IMR-90 (cell line): ENCODE measurements around the gene ATG3. TPM values are rescaled to one million over a fixed set of nuclear protein-coding genes. Genes with fewer than 3 reads are reported as not detected.

ENCODE experiments used
- ATAC-seq: fragments of 200-7000 bp; cut with Tn5 transposase; 2 replicates; pipeline ENCODE4 v1.9.1; 2020; ENCODE audit warnings: low read depth, mild to moderate bottlenecking, moderate library complexity
- BruUV-seq: library from RNA; stranded (reverse); fragments of 400-500 nt; replicated peaks from 2 replicates; lab custom pipeline; 2021; lab: Mats Ljungman, UMichigan
- CTCF ChIA-PET: fragments of 300-600 bp; formaldehyde crosslinking; extraction: SDS; loops from one replicate; lab custom pipeline; 2021; ENCODE audit warnings: antibody characterized with exemption; lab: Yijun Ruan, JAX
- POLR2A ChIA-PET: fragments of 300-600 bp; sonication (Branson Sonifier 250); formaldehyde crosslinking; loops from one replicate; lab custom pipeline; 2022; ENCODE audit warnings: antibody characterized with exemption; ENCODE audit not compliant: unreplicated experiment; lab: Charles Lee
- DNase-seq: peaks from one replicate; pipeline ENCODE4 v3.0.0; 2013
- H2AFZ ChIP-seq: replicated peaks from 2 replicates; pipeline ENCODE3; 2013; ENCODE audit warnings: low read length, mild to moderate bottlenecking; ENCODE audit not compliant: poor library complexity
- H2AK5ac ChIP-seq: 2 replicates; pipeline ENCODE4 v1.6.1; 2013; ENCODE audit warnings: low read depth, low read length, inconsistent platforms
- H2AK9ac ChIP-seq: replicated peaks from 2 replicates; pipeline ENCODE3; 2013; ENCODE audit warnings: mild to moderate bottlenecking, low read depth, low read length, moderate library complexity; ENCODE audit not compliant: poor library complexity
- H2BK120ac ChIP-seq: 2 replicates; pipeline ENCODE4 v1.6.1; 2013; ENCODE audit warnings: low read depth, low read length, inconsistent platforms
- H2BK15ac ChIP-seq: 3 replicates; pipeline ENCODE4 v1.6.1; 2013; ENCODE audit warnings: low read depth, low read length, inconsistent platforms
- H2BK20ac ChIP-seq: 2 replicates; pipeline ENCODE4 v1.6.1; 2013; ENCODE audit warnings: low read depth, mild to moderate bottlenecking, inconsistent platforms, low read length, moderate library complexity
- H2BK5ac ChIP-seq: 2 replicates; pipeline ENCODE4 v1.6.1; 2013; ENCODE audit warnings: mild to moderate bottlenecking, low read depth, low read length, inconsistent platforms; ENCODE audit not compliant: poor library complexity, severe bottlenecking
- H3K14ac ChIP-seq: replicated peaks from 2 replicates; pipeline ENCODE4 v1.6.1; 2013; ENCODE audit warnings: low read depth, low read length, inconsistent platforms
- H3K18ac ChIP-seq: 2 replicates; pipeline ENCODE4 v1.6.1; 2013; ENCODE audit warnings: low read depth, low read length, control low read depth
- H3K23ac ChIP-seq: 2 replicates; pipeline ENCODE4 v1.6.1; 2013; ENCODE audit warnings: low read depth, low read length, inconsistent platforms
- H3K27ac ChIP-seq: 2 replicates; pipeline ENCODE4 v1.5.1; 2013; ENCODE audit warnings: mild to moderate bottlenecking, control low read depth, low read length; ENCODE audit not compliant: insufficient read depth
- H3K27me3 ChIP-seq: 2 replicates; pipeline ENCODE4 v1.6.1; 2013; ENCODE audit warnings: low read length; ENCODE audit not compliant: control insufficient read depth, insufficient read depth
- H3K36me3 ChIP-seq: 2 replicates; pipeline ENCODE4 v1.6.1; 2013; ENCODE audit warnings: low read length, mixed read lengths; ENCODE audit not compliant: control insufficient read depth, insufficient read depth
- H3K4ac ChIP-seq: 2 replicates; pipeline ENCODE4 v1.6.1; 2013; ENCODE audit warnings: low read depth, low read length, inconsistent platforms
- H3K4me1 ChIP-seq: 2 replicates; pipeline ENCODE4 v1.6.1; 2013; ENCODE audit warnings: low read length, mixed read lengths; ENCODE audit not compliant: control insufficient read depth, insufficient read depth
- H3K4me2 ChIP-seq: 2 replicates; pipeline ENCODE4 v1.6.1; 2013; ENCODE audit warnings: low read depth, mild to moderate bottlenecking, control low read depth, low read length, moderate library complexity
- H3K4me3 ChIP-seq: 2 replicates; pipeline ENCODE4 v1.5.1; 2013; ENCODE audit warnings: low read depth, mild to moderate bottlenecking, control low read depth, low read length, moderate library complexity; ENCODE audit not compliant: insufficient read depth
- H3K56ac ChIP-seq: 2 replicates; pipeline ENCODE4 v1.6.1; 2013; ENCODE audit warnings: low read length, inconsistent platforms; ENCODE audit not compliant: insufficient read depth; ENCODE audit errors: extremely low read depth
- H3K79me1 ChIP-seq, 2 experiments: 2 replicates each; pipeline ENCODE4 v1.6.1; 2013; ENCODE audit warnings: low read length in 2 of 2, inconsistent platforms in 1 of 2, low read depth in 1 of 2
- H3K9ac ChIP-seq: 2 replicates; pipeline ENCODE4 v1.6.1; 2013; ENCODE audit warnings: low read depth, low read length, control low read depth
- H3K9me1 ChIP-seq: 2 replicates; pipeline ENCODE4 v1.6.1; 2013; ENCODE audit warnings: low read length, inconsistent platforms; ENCODE audit not compliant: insufficient read depth
- H3K9me3 ChIP-seq: 2 replicates; pipeline ENCODE4 v1.6.1; 2013; ENCODE audit warnings: low read length; ENCODE audit not compliant: control insufficient read depth, insufficient read depth
- H4K20me1 ChIP-seq: 2 replicates; pipeline ENCODE4 v1.6.1; 2013; ENCODE audit warnings: low read length, inconsistent platforms; ENCODE audit not compliant: insufficient read depth
- H4K5ac ChIP-seq: 2 replicates; pipeline ENCODE4 v1.6.1; 2013; ENCODE audit warnings: mild to moderate bottlenecking, low read depth, low read length, control low read depth
- H4K8ac ChIP-seq, 2 experiments: 2 replicates each; pipeline ENCODE4 v1.6.1; 2013; ENCODE audit warnings: low read depth in 2 of 2, low read length in 2 of 2, control low read depth in 1 of 2, inconsistent platforms in 1 of 2
- H4K91ac ChIP-seq: 2 replicates; pipeline ENCODE4 v1.6.1; 2013; ENCODE audit warnings: low read depth, low read length, inconsistent platforms; ENCODE audit not compliant: insufficient read depth
- BHLHE40 ChIP-seq: fragments of 150-350 bp; IDR thresholded peaks from 2 replicates; pipeline ENCODE4 v1.6.1; 2016; ENCODE audit warnings: mild to moderate bottlenecking, low read depth, low read length
- CHD1 ChIP-seq: IDR thresholded peaks from 2 replicates; pipeline ENCODE4 v1.6.1; 2012; ENCODE audit warnings: low read depth, low read length, improper control_type of control experiment
- ELK1 ChIP-seq: fragments of 150-350 bp; IDR thresholded peaks from 2 replicates; pipeline ENCODE4 v1.6.1; 2016; ENCODE audit warnings: low read depth, mild to moderate bottlenecking, low read length, moderate library complexity, borderline replicate concordance
- FOS ChIP-seq: fragments of 150-350 bp; IDR thresholded peaks from 2 replicates; pipeline ENCODE4 v1.6.1; 2016; ENCODE audit warnings: low read depth, low read length
- MAFK ChIP-seq: IDR thresholded peaks from 2 replicates; pipeline ENCODE4 v1.6.1; 2012; ENCODE audit warnings: low read depth, low read length, improper control_type of control experiment
- POLR2A ChIP-seq: IDR thresholded peaks from 2 replicates; pipeline ENCODE4 v1.6.1; 2012; ENCODE audit warnings: mild to moderate bottlenecking, low read depth, low read length
- RAD21 ChIP-seq: IDR thresholded peaks from 2 replicates; pipeline ENCODE4 v1.6.1; 2012; ENCODE audit warnings: low read length, improper control_type of control experiment
- RCOR1 ChIP-seq: IDR thresholded peaks from 2 replicates; pipeline ENCODE4 v1.6.1; 2012; ENCODE audit warnings: mild to moderate bottlenecking, low read length, improper control_type of control experiment; ENCODE audit not compliant: insufficient replicate concordance
- RFX5 ChIP-seq: IDR thresholded peaks from 2 replicates; pipeline ENCODE4 v1.8.0; 2012; ENCODE audit warnings: low read depth, mild to moderate bottlenecking, low read length, moderate library complexity
- USF2 ChIP-seq: fragments of 150-350 bp; IDR thresholded peaks from 2 replicates; pipeline ENCODE4 v1.6.1; 2017; ENCODE audit warnings: mild to moderate bottlenecking, antibody characterized with exemption, low read length, low read depth
- WGBS, 2 experiments: methylation state at CpG; one replicate each; pipeline versions ENCODE4 v1.1.5 to v1.1.7; 2013; ENCODE audit warnings: missing lambda C conversion rate in 2 of 2; ENCODE audit not compliant: insufficient read length in 1 of 2; ENCODE audit errors: extremely low coverage in 2 of 2; 5-methylcytosine and 5-hydroxymethylcytosine counted together
- dilution Hi-C: fragments of 300-500 bp; cut with HindIII; formaldehyde crosslinking; loops from one replicate; pipeline ENCODE4 v1.14.3; 2018; ENCODE audit warnings: low sequenced_read_pairs; ENCODE audit not compliant: unreplicated experiment
- in situ Hi-C: fragments of 300-500 bp; cut with MboI; formaldehyde crosslinking; loops from 3 replicates; pipeline ENCODE4 v1.14.3; 2019; ENCODE audit warnings: low sequenced_read_pairs, inconsistent platforms, mixed read lengths
- intact Hi-C: fragments of 100-400 bp; cut with micrococcal nuclease; formaldehyde crosslinking; loops from 2 replicates; pipeline ENCODE4 v1.10.0; 2022
- polyA plus RNA-seq, 3 experiments: library from polyadenylated mRNA; depleted of rRNA; stranded (reverse); fragments of >200 nt; gene quantifications; 2 replicates each; pipeline ENCODE4 v1.2.3, GENCODE V29; 2012; ENCODE audit warnings: low replicate concordance in 1 of 3
- total RNA-seq: library from RNA; depleted of rRNA; stranded (reverse); fragments of >200 nt; gene quantifications from 2 replicates; pipeline ENCODE4 v1.2.3, GENCODE V29; 2012

The ATG3 gene
- total and polyA plus RNA-seq, 2 of the 4 experiments (the other 2 are of a cell fraction) = 30.8 to 31.7 TPM

GRCh38 chr3:112489674-112490479, 71.9 kb downstream of the ATG3 start:
- Histone ChIP-seq H2AFZ (no peak overlapping the region), H3K56ac (no peak overlapping the region), H4K8ac (no peak overlapping the region), H3K4me2 (no peak overlapping the region), H2BK120ac (no peak overlapping the region), H3K18ac (no peak overlapping the region), H3K27me3 (no peaks in the 10 kb centered on the region; the same call in 1 of the 2 replicates), H3K4me3 (no peak overlapping the region), H3K79me1 (no peaks in the 10 kb centered on the region), H2AK5ac (no peak overlapping the region), H2BK5ac (no peak overlapping the region), H3K36me3 (no peaks in the 10 kb centered on the region), H3K14ac (no peak overlapping the region), H4K91ac (no peak overlapping the region), H3K27ac (no peak overlapping the region), H3K9me3 (no peaks in the 10 kb centered on the region), H4K20me1 (no peaks in the 10 kb centered on the region), H3K23ac (no peak overlapping the region), H2AK9ac (no peak overlapping the region), H3K4ac (no peak overlapping the region), H4K5ac (no peak overlapping the region), H3K9ac (no peak overlapping the region), H3K9me1 (no peaks in the 10 kb centered on the region), H3K4me1 (no peaks in the 10 kb centered on the region), H2BK15ac (no peak overlapping the region), H2BK20ac (no peak overlapping the region)
- WGBS, 2 experiments = no CpG with 5 or more reads among the region's 4 CpGs
- in situ Hi-C loops (no loop called here), dilution Hi-C loops (no loop called here), intact Hi-C loops (no loop called here)
- CTCF ChIA-PET = interaction anchor here (0.5 kb wide), 1 partner anchor 157 kb away, joined by 3 read pairs; no protein-coding TSS in a partner anchor
- no peak for ATAC-seq
- DNase-seq = no peak
- BruUV-seq = no TSS peak
- POLR2A ChIA-PET = no interaction called here
- TF ChIP-seq RFX5 = no peak
- TF ChIP-seq RCOR1 = no peak
- TF ChIP-seq MAFK = no peak
- no peak for TF ChIP-seq RAD21
- no peak for TF ChIP-seq FOS
- no peak for TF ChIP-seq ELK1
- TF ChIP-seq CHD1 = no peak
- TF ChIP-seq USF2 = no peak
- TF ChIP-seq POLR2A = no peak
- TF ChIP-seq BHLHE40 = no peak
